HG03460 (cell line): ENCODE measurements around the gene BRSK2.
"Not testable (repeated sequence)": the region's sequence is repeated elsewhere in the genome, so short reads cannot be mapped to it uniquely, and the experiment has no call there.

Experiments used
- ATAC-seq: cut with Tn5 transposase; IDR thresholded peaks from one replicate; pipeline ENCODE4 v1.9.1; 2021; ENCODE audit not compliant: unreplicated experiment

BRSK2 gene

GRCh38 chr11:1407668-1408067, 17.9 kb downstream of the BRSK2 start:
- no peak for ATAC-seq

- no peak for ATAC-seq
Measured at GRCh38 chr11:1408346-1408745, 18.6 kb downstream of the BRSK2 start.

GRCh38 chr11:1409108-1409851, 19.5 kb downstream of the BRSK2 start:
- no peak for ATAC-seq

GRCh38 chr11:1409852-1410125, 20.1 kb downstream of the BRSK2 start:
- ATAC-seq: not testable (repeated sequence)

- no peak for ATAC-seq
Measured at GRCh38 chr11:1410366-1411291, 20.9 kb downstream of the BRSK2 start.

- no peak for ATAC-seq
Measured at GRCh38 chr11:1411301-1411700, 21.6 kb downstream of the BRSK2 start.

GRCh38 chr11:1411739-1412138, 22.0 kb downstream of the BRSK2 start:
- not testable (repeated sequence) for ATAC-seq

- no peak for ATAC-seq
Measured at GRCh38 chr11:1412377-1413095, 22.8 kb downstream of the BRSK2 start.

- no peak for ATAC-seq
Measured at GRCh38 chr11:1414650-1415049, 24.9 kb downstream of the BRSK2 start.

GRCh38 chr11:1415631-1416030, 25.9 kb downstream of the BRSK2 start:
- ATAC-seq: no peak

- not testable (repeated sequence) for ATAC-seq
Measured at GRCh38 chr11:1418192-1418795, 28.6 kb downstream of the BRSK2 start.

- ATAC-seq: no peak
Measured at GRCh38 chr11:1419811-1420210, 30.1 kb downstream of the BRSK2 start.

GRCh38 chr11:1421291-1421690, 31.6 kb downstream of the BRSK2 start:
- no peak for ATAC-seq

GRCh38 chr11:1422481-1422880, 32.7 kb downstream of the BRSK2 start:
- ATAC-seq: no peak

- no peak for ATAC-seq
Measured at GRCh38 chr11:1422981-1423380, 33.2 kb downstream of the BRSK2 start.

GRCh38 chr11:1423406-1423805, 33.7 kb downstream of the BRSK2 start:
- not testable (repeated sequence) for ATAC-seq

- ATAC-seq: no peak
Measured at GRCh38 chr11:1425006-1425405, 35.3 kb downstream of the BRSK2 start.

GRCh38 chr11:1425439-1425838, 35.7 kb downstream of the BRSK2 start:
- ATAC-seq: no peak

GRCh38 chr11:1428762-1429316, 39.1 kb downstream of the BRSK2 start:
- ATAC-seq: no peak

- no peak for ATAC-seq
Measured at GRCh38 chr11:1433568-1433967, 43.8 kb downstream of the BRSK2 start.
